H9 (cell line): ENCODE data around the gene EPHB6. TPM values are rescaled to one million over a fixed set of nuclear protein-coding genes. Genes with fewer than 3 reads are reported as not detected.

Source experiments
- DNase-seq: peaks from one replicate; pipeline ENCODE4 v3.0.0-alpha.2; 2017
- H2AFZ ChIP-seq: one replicate; pipeline ENCODE4 v1.6.1; 2013; ENCODE audit warnings: mild to moderate bottlenecking, low read length, control low read depth, moderate library complexity
- H2AK5ac ChIP-seq: 2 replicates; pipeline ENCODE4 v1.6.1; 2013; ENCODE audit warnings: low read length, control low read depth, mixed read lengths; ENCODE audit not compliant: insufficient read length
- H2BK120ac ChIP-seq: one replicate; pipeline ENCODE4 v1.6.1; 2013; ENCODE audit warnings: low read depth, mild to moderate bottlenecking, low read length, control low read depth, inconsistent platforms; ENCODE audit not compliant: poor library complexity, severe bottlenecking
- H2BK12ac ChIP-seq: 2 replicates; pipeline ENCODE4 v1.6.1; 2013; ENCODE audit warnings: low read length, control low read depth, mixed read lengths, low read depth; ENCODE audit not compliant: insufficient read length
- H2BK15ac ChIP-seq: 2 replicates; pipeline ENCODE4 v1.6.1; 2013; ENCODE audit warnings: low read depth, low read length, control low read depth
- H2BK20ac ChIP-seq: one replicate; pipeline ENCODE4 v1.6.1; 2013; ENCODE audit warnings: low read depth, mild to moderate bottlenecking, low read length, control low read depth, inconsistent platforms; ENCODE audit not compliant: poor library complexity, severe bottlenecking
- H2BK5ac ChIP-seq: 2 replicates; pipeline ENCODE4 v1.6.1; 2013; ENCODE audit warnings: low read length, control low read depth, mixed read lengths; ENCODE audit not compliant: insufficient read length
- H3K14ac ChIP-seq: 2 replicates; pipeline ENCODE4 v1.6.1; 2013; ENCODE audit warnings: low read length, control low read depth; ENCODE audit not compliant: insufficient read depth
- H3K18ac ChIP-seq: 2 replicates; pipeline ENCODE4 v1.6.1; 2013; ENCODE audit warnings: low read depth, mild to moderate bottlenecking, mixed read lengths, low read length, control low read depth; ENCODE audit not compliant: insufficient read length
- H3K23ac ChIP-seq: 2 replicates; pipeline ENCODE4 v1.6.1; 2013; ENCODE audit warnings: low read length, control low read depth, mixed read lengths, low read depth; ENCODE audit not compliant: insufficient read length
- H3K23me2 ChIP-seq: 2 replicates; pipeline ENCODE4 v1.6.1; 2013; ENCODE audit warnings: low read depth, mild to moderate bottlenecking, mixed read lengths, low read length, control low read depth; ENCODE audit not compliant: insufficient read length, poor library complexity, severe bottlenecking
- H3K27ac ChIP-seq: 2 replicates; pipeline ENCODE4 v1.5.1; 2013; ENCODE audit warnings: low read length, control low read depth, mixed read lengths, low read depth; ENCODE audit not compliant: insufficient read length
- H3K27me3 ChIP-seq: 2 replicates; pipeline ENCODE4 v1.6.1; 2013; ENCODE audit warnings: low read length, control low read depth, inconsistent platforms; ENCODE audit not compliant: insufficient read depth
- H3K4ac ChIP-seq: 2 replicates; pipeline ENCODE4 v1.6.1; 2013; ENCODE audit warnings: low read depth, mild to moderate bottlenecking, control low read depth, inconsistent platforms, low read length, moderate library complexity
- H3K4me1 ChIP-seq: 2 replicates; pipeline ENCODE4 v1.6.1; 2013; ENCODE audit warnings: low read length, control low read depth, inconsistent platforms; ENCODE audit not compliant: insufficient read depth
- H3K4me2 ChIP-seq: 2 replicates; pipeline ENCODE4 v1.6.1; 2013; ENCODE audit warnings: low read length, control low read depth, mixed read lengths; ENCODE audit not compliant: insufficient read length, insufficient read depth
- H3K56ac ChIP-seq: 2 replicates; pipeline ENCODE4 v1.6.1; 2013; ENCODE audit warnings: low read depth, mild to moderate bottlenecking, mixed read lengths, low read length, control low read depth; ENCODE audit not compliant: insufficient read length
- H3K79me1 ChIP-seq: 2 replicates; pipeline ENCODE4 v1.6.1; 2013; ENCODE audit warnings: low read depth, mild to moderate bottlenecking, moderate library complexity, low read length, control low read depth, inconsistent platforms; ENCODE audit not compliant: insufficient read depth, poor library complexity, severe bottlenecking
- H3K79me2 ChIP-seq: 2 replicates; pipeline ENCODE4 v1.6.1; 2013; ENCODE audit warnings: low read length, control low read depth, inconsistent platforms; ENCODE audit not compliant: insufficient read depth
- H3K9ac ChIP-seq: 2 replicates; pipeline ENCODE4 v1.6.1; 2013; ENCODE audit warnings: low read length, control low read depth, mixed read lengths; ENCODE audit not compliant: insufficient read length; ENCODE audit errors: extremely low read depth
- H3K9me3 ChIP-seq: one replicate; pipeline ENCODE4 v1.6.1; 2013; ENCODE audit warnings: low read depth, low read length, inconsistent platforms; ENCODE audit not compliant: control insufficient read depth
- H3T11ph ChIP-seq: one replicate; pipeline ENCODE4 v1.6.1; 2013; ENCODE audit warnings: mild to moderate bottlenecking, low read length, control low read depth, inconsistent platforms
- H4K20me1 ChIP-seq: one replicate; pipeline ENCODE4 v1.6.1; 2013; ENCODE audit not compliant: control insufficient read depth, insufficient read length, insufficient read depth
- H4K5ac ChIP-seq: 2 replicates; pipeline ENCODE4 v1.6.1; 2013; ENCODE audit warnings: low read depth, mild to moderate bottlenecking, mixed read lengths, low read length, control low read depth; ENCODE audit not compliant: insufficient read length
- H4K8ac ChIP-seq: replicated peaks from 2 replicates; pipeline ENCODE4 v1.6.1; 2013; ENCODE audit warnings: low read length, control low read depth, mixed read lengths, low read depth; ENCODE audit not compliant: insufficient read length
- H4K91ac ChIP-seq: 2 replicates; pipeline ENCODE4 v1.6.1; 2013; ENCODE audit warnings: low read depth, mild to moderate bottlenecking, moderate library complexity, mixed read lengths, low read length, control low read depth; ENCODE audit not compliant: insufficient read length
- H3K27ac Mint-ChIP-seq, 3 experiments: 2 replicates in 2 of 3; 3 replicates in 1 of 3; pipeline ENCODE4 v1.8.0; 2020 to 2021; ENCODE audit warnings: mixed read lengths in 3 of 3, mild to moderate bottlenecking in 1 of 3, moderate library complexity in 1 of 3
- H3K27me3 Mint-ChIP-seq: 2 replicates; pipeline ENCODE4 v1.8.0; 2021; ENCODE audit warnings: low read depth, mild to moderate bottlenecking, moderate library complexity, mixed read lengths
- H3K36me3 Mint-ChIP-seq, 3 experiments: 2 replicates in 2 of 3; 3 replicates in 1 of 3; pipeline ENCODE4 v1.8.0; 2020 to 2021; ENCODE audit warnings: low read depth in 3 of 3, mixed read lengths in 3 of 3; ENCODE audit not compliant: insufficient read depth in 1 of 3
- H3K4me1 Mint-ChIP-seq, 2 experiments: 2 replicates each; pipeline ENCODE4 v1.8.0; 2020; ENCODE audit warnings: mixed read lengths in 2 of 2
- H3K4me3 Mint-ChIP-seq, 2 experiments: 2 replicates in 1 of 2; 3 replicates in 1 of 2; pipeline ENCODE4 v1.8.0; 2020 to 2021; ENCODE audit warnings: mild to moderate bottlenecking in 2 of 2, mixed read lengths in 2 of 2, moderate library complexity in 1 of 2
- H3K9me3 Mint-ChIP-seq, 2 experiments: 2 replicates in 1 of 2; 3 replicates in 1 of 2; pipeline ENCODE4 v1.8.0; 2020; ENCODE audit warnings: mild to moderate bottlenecking in 2 of 2, mixed read lengths in 2 of 2, moderate library complexity in 1 of 2
- WGBS: extraction: QIAGEN DNeasy Blood & Tissue Kit; methylation state at CpG from one replicate; pipeline ENCODE4 v1.1.7; 2013; ENCODE audit warnings: missing lambda C conversion rate, low lambda C conversion rate, mixed read lengths; ENCODE audit not compliant: insufficient read length; ENCODE audit errors: extremely low coverage; 5-methylcytosine and 5-hydroxymethylcytosine counted together
- total RNA-seq: library from RNA; stranded (reverse); gene quantifications from 2 replicates; pipeline ENCODE4 v1.2.1, GENCODE V29; 2021
- TF ChIP-seq, protein P1 (sequence below): fragments of 200-600 bp; sonication (generic); conservative IDR thresholded peaks from 3 replicates; pipeline ENCODE4 v1.8.0; 2021; ENCODE audit warnings: antibody characterized with exemption, mild to moderate bottlenecking

Gene EPHB6
- total RNA-seq, 1 experiment from 2014 or later, result 9.7 TPM

DNA sequence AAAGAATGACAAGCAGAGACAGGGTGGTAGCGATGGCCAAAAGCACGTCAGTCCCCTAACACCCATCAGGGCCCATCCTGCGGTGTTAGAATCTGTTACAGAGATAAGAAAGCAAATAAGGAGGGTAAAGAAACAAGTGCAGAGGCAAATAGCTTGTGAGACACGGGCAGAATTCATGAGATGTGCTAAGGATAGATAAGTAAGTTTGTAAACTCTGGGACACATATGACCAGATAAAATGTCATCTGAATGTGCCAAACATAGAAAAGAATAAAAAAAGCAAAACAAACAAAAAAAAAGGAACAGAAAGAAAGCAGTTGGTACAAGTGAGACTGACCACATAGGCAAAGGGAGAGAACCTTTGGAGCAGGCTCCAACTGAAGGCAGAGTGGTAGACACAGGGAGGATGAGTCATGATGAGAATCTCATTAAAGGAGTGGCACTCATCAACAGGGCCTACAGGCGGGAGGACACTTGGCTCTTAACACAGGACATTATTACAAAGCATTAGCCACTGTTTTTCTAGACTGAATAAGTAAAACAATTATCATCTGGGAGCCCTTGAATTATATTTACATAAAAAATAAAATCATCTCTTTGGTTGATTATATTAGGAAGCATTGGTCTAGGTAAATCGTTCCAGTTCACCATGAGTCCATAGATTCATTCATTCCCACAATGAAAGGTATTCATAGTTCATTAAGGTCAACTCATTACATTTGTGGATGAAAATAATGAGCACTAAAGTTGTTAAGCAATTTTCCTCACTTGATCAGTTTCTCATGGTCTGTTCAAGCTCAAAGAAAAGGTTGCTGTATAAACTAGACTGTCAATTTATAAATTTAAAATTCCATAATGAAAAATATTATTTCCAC, 21.5 kb upstream of the EPHB6 start:
- H3K27ac Mint-ChIP-seq, result no peak overlapping the region

More for the DNA sequence above, 21.5 kb upstream of the EPHB6 start:
- Histone ChIP-seq H3K4me2 (no peak overlapping the region), H2AK5ac (no peak overlapping the region), H3K27me3 (no peaks in the 10 kb centered on the region), H4K20me1 (no peaks in the 10 kb centered on the region), H3K4me1 (no peaks in the 10 kb centered on the region), H3K23ac (no peak overlapping the region), H2BK120ac (no peak overlapping the region), H3K9me3 (no peaks in the 10 kb centered on the region), H3K18ac (no peak overlapping the region), H2BK12ac (no peak overlapping the region), H4K5ac (no peak overlapping the region), H3K56ac (no peak overlapping the region), H2BK5ac (no peak overlapping the region), H4K91ac (no peak overlapping the region), H3K4ac (no peak overlapping the region), H2AFZ (no peak overlapping the region), H2BK20ac (no peak overlapping the region), H2BK15ac (no peak overlapping the region), H3K27ac (no peak overlapping the region), H3K79me2 (no peaks in the 10 kb centered on the region), H3K23me2 (no peaks in the 10 kb centered on the region), H3T11ph (no peak overlapping the region), H3K9ac (no peak overlapping the region), H4K8ac (no peak overlapping the region), H3K79me1 (no peaks in the 10 kb centered on the region), H3K14ac (no peak overlapping the region)
- no peak overlapping the region for H3K4me3 Mint-ChIP-seq
- TF ChIP-seq, protein P1, sequence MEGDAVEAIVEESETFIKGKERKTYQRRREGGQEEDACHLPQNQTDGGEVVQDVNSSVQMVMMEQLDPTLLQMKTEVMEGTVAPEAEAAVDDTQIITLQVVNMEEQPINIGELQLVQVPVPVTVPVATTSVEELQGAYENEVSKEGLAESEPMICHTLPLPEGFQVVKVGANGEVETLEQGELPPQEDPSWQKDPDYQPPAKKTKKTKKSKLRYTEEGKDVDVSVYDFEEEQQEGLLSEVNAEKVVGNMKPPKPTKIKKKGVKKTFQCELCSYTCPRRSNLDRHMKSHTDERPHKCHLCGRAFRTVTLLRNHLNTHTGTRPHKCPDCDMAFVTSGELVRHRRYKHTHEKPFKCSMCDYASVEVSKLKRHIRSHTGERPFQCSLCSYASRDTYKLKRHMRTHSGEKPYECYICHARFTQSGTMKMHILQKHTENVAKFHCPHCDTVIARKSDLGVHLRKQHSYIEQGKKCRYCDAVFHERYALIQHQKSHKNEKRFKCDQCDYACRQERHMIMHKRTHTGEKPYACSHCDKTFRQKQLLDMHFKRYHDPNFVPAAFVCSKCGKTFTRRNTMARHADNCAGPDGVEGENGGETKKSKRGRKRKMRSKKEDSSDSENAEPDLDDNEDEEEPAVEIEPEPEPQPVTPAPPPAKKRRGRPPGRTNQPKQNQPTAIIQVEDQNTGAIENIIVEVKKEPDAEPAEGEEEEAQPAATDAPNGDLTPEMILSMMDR, result no peak
- H3K36me3 Mint-ChIP-seq, result no peaks in the 10 kb centered on the region
- no peaks in the 10 kb centered on the region for H3K9me3 Mint-ChIP-seq
- H3K27me3 Mint-ChIP-seq, result peaks cover 3% of the 10 kb centered on the region
- no CpG with 5 or more reads among the region's 6 CpGs for WGBS
- H3K4me1 Mint-ChIP-seq, result no peaks in the 10 kb centered on the region
- no peak for DNase-seq
